Pancreas (tissue), 10 donors: Measurements from ENCODE around the gene SLC12A9. TPM values are rescaled to one million over a fixed set of nuclear protein-coding genes. Genes with fewer than 3 reads are reported as not detected.

ENCODE experiments used
- ATAC-seq, 4 donors: fragments of 200-7000 bp; cut with Tn5 transposase; one replicate each; pipeline versions ENCODE4 v1.8.0 to v1.9.1; 2020; ENCODE audit warnings: mild to moderate bottlenecking in 4 of 4, moderate library complexity in 4 of 4
- DNase-seq, 6 donors: peaks; one replicate each; pipeline ENCODE4 v3.0.0-alpha.2; 2020
- FAIRE-seq: peaks from 2 replicates; lab custom pipeline; 2012; peaks lifted over from hg19 to GRCh38; lab: Jason Lieb, UNC
- H3K27ac ChIP-seq, 4 donors: fragments of 200-600 bp; sonication (generic); 1 replicate in 3 of 4; 2 replicates in 1 of 4; pipeline versions ENCODE4 v1.5.0 to v1.8.0; 2020
- H3K27me3 ChIP-seq, 4 donors: fragments of 200-600 bp; one replicate each; pipeline ENCODE4 v1.8.0; 2021
- H3K36me3 ChIP-seq, 3 donors: fragments of 200-600 bp; sonication (generic) in 1 of 3; one replicate each; pipeline versions ENCODE4 v1.5.0 to v1.8.0; 2020 to 2021
- H3K4me1 ChIP-seq, 3 donors: fragments of 200-600 bp; one replicate each; pipeline ENCODE4 v1.8.0; 2021
- H3K4me3 ChIP-seq, 4 donors: fragments of 200-600 bp; sonication (generic) in 2 of 4; one replicate each; pipeline versions ENCODE4 v1.5.0 to v1.8.0; 2020 to 2021
- H3K9me3 ChIP-seq, 4 donors: fragments of 200-600 bp; one replicate each; pipeline ENCODE4 v1.8.0; 2021
- WGBS, 2 donors: extraction: QIAGEN DNeasy Blood & Tissue Kit; methylation state at CpG; one replicate each; pipeline ENCODE4 v1.1.7; 2013; 5-methylcytosine and 5-hydroxymethylcytosine counted together
- intact Hi-C, 3 donors: fragments of 100-400 bp; cut with DNase I; formaldehyde crosslinking; loops; one replicate each; pipeline versions ENCODE4 v1.11.1 to v1.14.2; 2022
- polyA plus RNA-seq, 2 donors: library from polyadenylated mRNA; stranded (reverse); fragments of 200-250 nt; gene quantifications; one replicate each; pipeline ENCODE4 v1.2.3, GENCODE V29; 2013
- total RNA-seq, 6 donors: library from RNA; stranded (reverse); fragmentation: NEBNext Ultra II Directional in 4 of 6; extraction: Animal tissue kit (Norgen Biotek cat#: 25700) in 4 of 6; gene quantifications; one replicate each; pipeline versions ENCODE4 v1.2.1 to v1.2.4, GENCODE V29; 2021 to 2023
- TF ChIP-seq, protein P1 (sequence below), 4 donors: fragments of 200-600 bp; sonication (generic) in 3 of 4; IDR thresholded peaks; one replicate each; pipeline versions ENCODE4 v1.5.0 to v1.8.0; 2021; ENCODE audit warnings: antibody characterized with exemption in 4 of 4
- donor health status: healthy with polysubstance abuse.
- donor health status: DM: no; HTN: no; CAD: no; lungs with moderate emphysema.
- donor health status: DM: no; HTN: no; CAD: no.
- donor health status: control.
- donor health status: control.
- donor health status: Bipolar disorder and iron deficiency.
- donor health status: DM: yes; HTN: yes; CAD: no.
- donor health status: DM: no; HTN: no; CAD: no.
- donor health status: DM: no; HTN: no; CAD: no.
- donor health status: DM: yes; HTN: yes; CAD: no.

Gene SLC12A9
- total and polyA plus RNA-seq, 8 donors, result 11.9 to 34.6 (median 15.3) TPM

DNA sequence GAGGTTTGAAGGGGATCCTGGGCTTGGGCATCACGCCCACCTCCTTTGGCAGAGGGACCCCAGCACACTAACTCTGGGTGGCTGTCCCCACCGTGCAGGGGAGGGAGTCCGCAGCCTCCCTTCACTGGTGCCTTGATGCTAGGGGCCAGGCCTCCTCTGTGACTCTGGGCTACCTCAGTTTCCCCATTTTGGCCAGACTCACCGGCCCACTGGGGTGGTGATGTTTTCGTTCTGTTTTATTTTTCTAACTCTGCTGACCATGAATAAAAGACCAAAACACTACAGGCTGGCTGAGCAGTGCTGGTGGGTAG, 14.2 kb downstream of the SLC12A9 start:
- H3K9me3 ChIP-seq, result no peaks in the 10 kb centered on the region
- H3K4me1 ChIP-seq, result peaks cover 0 to 24% (median 9%) of the 10 kb centered on the region in 3 donors
- intact Hi-C loops, result no loop called here
- WGBS, 2 donors, result 69 to 70% methylated on average over 4 to 5 of the region's 5 CpGs
- TF ChIP-seq, protein P1, sequence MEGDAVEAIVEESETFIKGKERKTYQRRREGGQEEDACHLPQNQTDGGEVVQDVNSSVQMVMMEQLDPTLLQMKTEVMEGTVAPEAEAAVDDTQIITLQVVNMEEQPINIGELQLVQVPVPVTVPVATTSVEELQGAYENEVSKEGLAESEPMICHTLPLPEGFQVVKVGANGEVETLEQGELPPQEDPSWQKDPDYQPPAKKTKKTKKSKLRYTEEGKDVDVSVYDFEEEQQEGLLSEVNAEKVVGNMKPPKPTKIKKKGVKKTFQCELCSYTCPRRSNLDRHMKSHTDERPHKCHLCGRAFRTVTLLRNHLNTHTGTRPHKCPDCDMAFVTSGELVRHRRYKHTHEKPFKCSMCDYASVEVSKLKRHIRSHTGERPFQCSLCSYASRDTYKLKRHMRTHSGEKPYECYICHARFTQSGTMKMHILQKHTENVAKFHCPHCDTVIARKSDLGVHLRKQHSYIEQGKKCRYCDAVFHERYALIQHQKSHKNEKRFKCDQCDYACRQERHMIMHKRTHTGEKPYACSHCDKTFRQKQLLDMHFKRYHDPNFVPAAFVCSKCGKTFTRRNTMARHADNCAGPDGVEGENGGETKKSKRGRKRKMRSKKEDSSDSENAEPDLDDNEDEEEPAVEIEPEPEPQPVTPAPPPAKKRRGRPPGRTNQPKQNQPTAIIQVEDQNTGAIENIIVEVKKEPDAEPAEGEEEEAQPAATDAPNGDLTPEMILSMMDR (IDR thresholded peaks at IDR 0.05), result no peak
- FAIRE-seq (no peak), ATAC-seq (no peak), DNase-seq (no peak)
- peak overlapping the region; percentile 63 to 100 (median 86) for H3K4me3 ChIP-seq
- H3K36me3 ChIP-seq, result peaks cover 0 to 12% (median 8%) of the 10 kb centered on the region in 3 donors
- peak overlapping the region; percentile 87 to 93 (median 88) for H3K27ac ChIP-seq
- H3K27me3 ChIP-seq, result no peaks in the 10 kb centered on the region

DNA sequence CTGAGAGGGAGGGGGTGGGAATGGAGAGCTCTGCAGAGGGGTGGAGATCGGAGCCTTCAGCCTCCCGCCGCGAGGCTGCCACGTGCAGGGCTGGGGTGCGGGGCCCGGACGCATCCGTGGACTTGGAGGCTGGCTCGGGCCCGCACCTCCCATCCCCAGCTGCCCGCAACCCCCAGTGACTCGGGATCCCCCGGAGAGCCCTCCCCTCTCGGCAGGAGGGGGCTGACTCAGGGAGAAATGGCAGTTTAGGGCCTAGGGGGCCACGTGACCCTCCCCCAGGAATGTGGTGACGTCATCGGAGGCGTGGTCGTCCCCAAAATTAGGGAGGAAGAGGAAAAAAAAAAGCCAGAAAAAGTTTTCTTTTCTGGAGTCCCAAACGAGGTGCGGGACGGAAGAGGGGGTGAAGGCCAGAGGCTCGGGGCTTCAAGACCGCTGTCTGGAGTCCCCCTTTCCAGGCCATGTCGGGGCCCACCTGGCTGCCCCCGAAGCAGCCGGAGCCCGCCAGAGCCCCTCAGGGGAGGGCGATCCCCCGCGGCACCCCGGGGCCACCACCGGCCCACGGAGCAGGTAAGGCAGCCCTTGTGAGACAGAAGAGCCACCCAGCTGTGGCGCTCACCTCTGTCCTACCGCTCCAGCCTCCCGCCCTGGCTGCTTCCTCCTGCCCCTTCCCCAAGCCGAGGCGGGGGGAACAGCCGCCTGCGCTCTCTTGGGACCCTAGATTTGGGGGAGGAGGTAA, 14.7 kb downstream of the SLC12A9 start, which contains the start of gene TRIP6:
Gene TRIP6 (plus strand): TSS at position 348 of the 736 bp plus-strand sequence. CDS start 111 bp downstream, at position 459.
- peak within 1 kb of the TSS; percentile 63 to 100 (median 86) for H3K4me3 ChIP-seq

GRCh38 chr7:100867776-100868485, 15.4 kb downstream of the SLC12A9 start:
- intact Hi-C loops, result no loop called here
- H3K36me3 ChIP-seq, result peaks cover 0 to 19% (median 13%) of the 10 kb centered on the region in 3 donors
- peaks cover 0 to 24% (median 9%) of the 10 kb centered on the region in 3 donors for H3K4me1 ChIP-seq
- 14 to 23% methylated on average over 18 to 27 of the region's 27 CpGs for WGBS, 2 donors
- H3K27ac ChIP-seq, result peak overlapping the region; percentile 87 to 93 (median 88)
- H3K4me3 ChIP-seq, result peak overlapping the region; percentile 63 to 100 (median 86)
- no peaks in the 10 kb centered on the region for H3K27me3 ChIP-seq
- no peaks in the 10 kb centered on the region for H3K9me3 ChIP-seq
- TF ChIP-seq, protein P1 (IDR thresholded peaks at IDR 0.05), result no peak
- FAIRE-seq (no peak), ATAC-seq (peak; percentile 11 to 16 (median 12)), DNase-seq (peak in 1 of 6 donors; percentile 45)

More for the DNA sequence above, 14.7 kb downstream of the SLC12A9 start, which contains the start of gene TRIP6:
- Histone ChIP-seq H3K36me3 (peaks cover 0 to 15% (median 10%) of the 10 kb centered on the region in 3 donors), H3K27ac (peak within 1 kb of the TSS; percentile 87 to 93 (median 88)), H3K27me3 (no peaks in the 10 kb centered on the region), H3K9me3 (no peaks in the 10 kb centered on the region), H3K4me1 (peaks cover 0 to 24% (median 9%) of the 10 kb centered on the region in 3 donors)
- intact Hi-C loops, result no loop called here
- TF ChIP-seq, protein P1 (IDR thresholded peaks at IDR 0.05), result no peak
- ATAC-seq, result peak; percentile 74 to 82 (median 78)
- no peak for FAIRE-seq
- peak; percentile 83 to 93 (median 86) for DNase-seq
- 3% methylated on average over 37 to 42 of the region's 42 CpGs for WGBS, 2 donors

DNA sequence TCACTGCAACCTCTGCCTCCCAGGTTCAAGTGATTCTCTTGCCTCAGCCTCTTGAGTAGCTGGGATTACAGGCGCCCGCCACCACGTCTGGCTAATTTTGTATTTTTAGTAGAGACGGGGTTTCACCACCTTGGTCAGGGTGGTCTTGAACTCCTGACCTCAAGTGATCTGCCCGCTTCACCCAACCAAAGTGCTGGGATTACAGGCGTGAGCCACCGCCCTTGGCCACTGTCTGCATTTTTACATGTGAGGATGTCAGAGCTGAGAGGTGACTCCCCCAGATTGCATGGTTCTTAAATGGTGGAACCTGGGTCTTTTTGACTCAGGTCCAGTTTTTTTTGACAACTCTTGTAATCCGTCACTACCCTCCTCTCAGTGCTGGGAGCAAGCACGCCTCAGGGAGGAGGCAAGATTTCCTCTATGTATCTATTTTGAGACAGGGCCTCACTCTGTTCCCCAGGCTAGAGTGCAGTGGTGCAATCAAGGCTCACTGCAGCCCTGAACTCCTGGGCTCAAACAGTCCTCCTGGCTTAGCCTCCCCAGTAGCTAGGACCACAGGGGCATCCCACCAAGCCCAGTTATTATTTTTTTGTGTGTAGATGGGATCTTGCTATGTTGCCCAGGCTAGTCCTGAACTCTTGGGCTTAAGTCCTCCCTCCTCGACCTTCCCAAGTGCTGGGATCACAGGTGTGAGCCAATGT, 21.2 kb downstream of the SLC12A9 start:
- DNase-seq (peak in 1 of 6 donors; percentile 15), ATAC-seq (no peak), FAIRE-seq (no peak)
- TF ChIP-seq, protein P1 (IDR thresholded peaks at IDR 0.05), result no peak
- Histone ChIP-seq H3K36me3 (peaks cover 0 to 19% (median 13%) of the 10 kb centered on the region in 3 donors), H3K9me3 (no peaks in the 10 kb centered on the region), H3K27me3 (no peaks in the 10 kb centered on the region), H3K4me3 (peak overlapping the region in 3 of 4 donors; percentile 88 to 97 (median 90)), H3K4me1 (peaks cover 8 to 30% (median 20%) of the 10 kb centered on the region in 3 donors), H3K27ac (peak overlapping the region in 3 of 4 donors; percentile 87 to 94 (median 87))
- 89 to 95% methylated on average over 10 of the region's 10 CpGs for WGBS, 2 donors
- intact Hi-C loops, result no loop called here
